IMR-90 (cell line): ENCODE data around the gene DIPK1A. TPM values are rescaled to one million over a fixed set of nuclear protein-coding genes. Genes with fewer than 3 reads are reported as not detected.

Source experiments
- ATAC-seq: fragments of 200-7000 bp; cut with Tn5 transposase; 2 replicates; pipeline ENCODE4 v1.9.1; 2020; ENCODE audit warnings: low read depth, mild to moderate bottlenecking, moderate library complexity
- BruUV-seq: library from RNA; stranded (reverse); fragments of 400-500 nt; replicated peaks from 2 replicates; lab custom pipeline; 2021; lab: Mats Ljungman, UMichigan
- CTCF ChIA-PET: fragments of 300-600 bp; formaldehyde crosslinking; extraction: SDS; loops from one replicate; lab custom pipeline; 2021; ENCODE audit warnings: antibody characterized with exemption; lab: Yijun Ruan, JAX
- POLR2A ChIA-PET: fragments of 300-600 bp; sonication (Branson Sonifier 250); formaldehyde crosslinking; loops from one replicate; lab custom pipeline; 2022; ENCODE audit warnings: antibody characterized with exemption; ENCODE audit not compliant: unreplicated experiment; lab: Charles Lee
- DNase-seq: peaks from one replicate; pipeline ENCODE4 v3.0.0; 2013
- H2AFZ ChIP-seq: replicated peaks from 2 replicates; pipeline ENCODE3; 2013; ENCODE audit warnings: low read length, mild to moderate bottlenecking; ENCODE audit not compliant: poor library complexity
- H2AK5ac ChIP-seq: 2 replicates; pipeline ENCODE4 v1.6.1; 2013; ENCODE audit warnings: low read depth, low read length, inconsistent platforms
- H2AK9ac ChIP-seq: replicated peaks from 2 replicates; pipeline ENCODE3; 2013; ENCODE audit warnings: mild to moderate bottlenecking, low read depth, low read length, moderate library complexity; ENCODE audit not compliant: poor library complexity
- H2BK120ac ChIP-seq: 2 replicates; pipeline ENCODE4 v1.6.1; 2013; ENCODE audit warnings: low read depth, low read length, inconsistent platforms
- H2BK15ac ChIP-seq: 3 replicates; pipeline ENCODE4 v1.6.1; 2013; ENCODE audit warnings: low read depth, low read length, inconsistent platforms
- H2BK20ac ChIP-seq: 2 replicates; pipeline ENCODE4 v1.6.1; 2013; ENCODE audit warnings: low read depth, mild to moderate bottlenecking, inconsistent platforms, low read length, moderate library complexity
- H2BK5ac ChIP-seq: 2 replicates; pipeline ENCODE4 v1.6.1; 2013; ENCODE audit warnings: mild to moderate bottlenecking, low read depth, low read length, inconsistent platforms; ENCODE audit not compliant: poor library complexity, severe bottlenecking
- H3K14ac ChIP-seq: replicated peaks from 2 replicates; pipeline ENCODE4 v1.6.1; 2013; ENCODE audit warnings: low read depth, low read length, inconsistent platforms
- H3K18ac ChIP-seq: 2 replicates; pipeline ENCODE4 v1.6.1; 2013; ENCODE audit warnings: low read depth, low read length, control low read depth
- H3K23ac ChIP-seq: 2 replicates; pipeline ENCODE4 v1.6.1; 2013; ENCODE audit warnings: low read depth, low read length, inconsistent platforms
- H3K27ac ChIP-seq: 2 replicates; pipeline ENCODE4 v1.5.1; 2013; ENCODE audit warnings: mild to moderate bottlenecking, control low read depth, low read length; ENCODE audit not compliant: insufficient read depth
- H3K27me3 ChIP-seq: 2 replicates; pipeline ENCODE4 v1.6.1; 2013; ENCODE audit warnings: low read length; ENCODE audit not compliant: control insufficient read depth, insufficient read depth
- H3K36me3 ChIP-seq: 2 replicates; pipeline ENCODE4 v1.6.1; 2013; ENCODE audit warnings: low read length, mixed read lengths; ENCODE audit not compliant: control insufficient read depth, insufficient read depth
- H3K4ac ChIP-seq: 2 replicates; pipeline ENCODE4 v1.6.1; 2013; ENCODE audit warnings: low read depth, low read length, inconsistent platforms
- H3K4me1 ChIP-seq: 2 replicates; pipeline ENCODE4 v1.6.1; 2013; ENCODE audit warnings: low read length, mixed read lengths; ENCODE audit not compliant: control insufficient read depth, insufficient read depth
- H3K4me2 ChIP-seq: 2 replicates; pipeline ENCODE4 v1.6.1; 2013; ENCODE audit warnings: low read depth, mild to moderate bottlenecking, control low read depth, low read length, moderate library complexity
- H3K4me3 ChIP-seq: 2 replicates; pipeline ENCODE4 v1.5.1; 2013; ENCODE audit warnings: low read depth, mild to moderate bottlenecking, control low read depth, low read length, moderate library complexity; ENCODE audit not compliant: insufficient read depth
- H3K56ac ChIP-seq: 2 replicates; pipeline ENCODE4 v1.6.1; 2013; ENCODE audit warnings: low read length, inconsistent platforms; ENCODE audit not compliant: insufficient read depth; ENCODE audit errors: extremely low read depth
- H3K79me1 ChIP-seq, 2 experiments: 2 replicates each; pipeline ENCODE4 v1.6.1; 2013; ENCODE audit warnings: low read length in 2 of 2, inconsistent platforms in 1 of 2, low read depth in 1 of 2
- H3K9ac ChIP-seq: 2 replicates; pipeline ENCODE4 v1.6.1; 2013; ENCODE audit warnings: low read depth, low read length, control low read depth
- H3K9me1 ChIP-seq: 2 replicates; pipeline ENCODE4 v1.6.1; 2013; ENCODE audit warnings: low read length, inconsistent platforms; ENCODE audit not compliant: insufficient read depth
- H3K9me3 ChIP-seq: 2 replicates; pipeline ENCODE4 v1.6.1; 2013; ENCODE audit warnings: low read length; ENCODE audit not compliant: control insufficient read depth, insufficient read depth
- H4K20me1 ChIP-seq: 2 replicates; pipeline ENCODE4 v1.6.1; 2013; ENCODE audit warnings: low read length, inconsistent platforms; ENCODE audit not compliant: insufficient read depth
- H4K5ac ChIP-seq: 2 replicates; pipeline ENCODE4 v1.6.1; 2013; ENCODE audit warnings: mild to moderate bottlenecking, low read depth, low read length, control low read depth
- H4K8ac ChIP-seq, 2 experiments: 2 replicates each; pipeline ENCODE4 v1.6.1; 2013; ENCODE audit warnings: low read depth in 2 of 2, low read length in 2 of 2, control low read depth in 1 of 2, inconsistent platforms in 1 of 2
- H4K91ac ChIP-seq: 2 replicates; pipeline ENCODE4 v1.6.1; 2013; ENCODE audit warnings: low read depth, low read length, inconsistent platforms; ENCODE audit not compliant: insufficient read depth
- BHLHE40 ChIP-seq: fragments of 150-350 bp; IDR thresholded peaks from 2 replicates; pipeline ENCODE4 v1.6.1; 2016; ENCODE audit warnings: mild to moderate bottlenecking, low read depth, low read length
- CEBPB ChIP-seq: IDR thresholded peaks from 2 replicates; pipeline ENCODE4 v1.6.1; 2012; ENCODE audit warnings: low read depth, low read length, improper control_type of control experiment
- CHD1 ChIP-seq: IDR thresholded peaks from 2 replicates; pipeline ENCODE4 v1.6.1; 2012; ENCODE audit warnings: low read depth, low read length, improper control_type of control experiment
- CTCF ChIP-seq: conservative IDR thresholded peaks from 2 replicates; pipeline ENCODE4 v1.5.1; 2012; ENCODE audit warnings: mild to moderate bottlenecking, low read depth, low read length, improper control_type of control experiment
- ELK1 ChIP-seq: fragments of 150-350 bp; IDR thresholded peaks from 2 replicates; pipeline ENCODE4 v1.6.1; 2016; ENCODE audit warnings: low read depth, mild to moderate bottlenecking, low read length, moderate library complexity, borderline replicate concordance
- FOS ChIP-seq: fragments of 150-350 bp; IDR thresholded peaks from 2 replicates; pipeline ENCODE4 v1.6.1; 2016; ENCODE audit warnings: low read depth, low read length
- MAFK ChIP-seq: IDR thresholded peaks from 2 replicates; pipeline ENCODE4 v1.6.1; 2012; ENCODE audit warnings: low read depth, low read length, improper control_type of control experiment
- MAZ ChIP-seq: IDR thresholded peaks from 2 replicates; pipeline ENCODE4 v1.6.1; 2012; ENCODE audit warnings: low read depth, mild to moderate bottlenecking, low read length, improper control_type of control experiment, moderate library complexity, borderline replicate concordance
- MXI1 ChIP-seq: IDR thresholded peaks from 2 replicates; pipeline ENCODE4 v1.6.1; 2012; ENCODE audit warnings: low read depth, mild to moderate bottlenecking, low read length, moderate library complexity, borderline replicate concordance
- NFE2L2 ChIP-seq: fragments of 150-350 bp; IDR thresholded peaks from 2 replicates; pipeline ENCODE4 v1.6.1; 2016; ENCODE audit warnings: low read depth, mild to moderate bottlenecking, low read length
- POLR2A ChIP-seq: IDR thresholded peaks from 2 replicates; pipeline ENCODE4 v1.6.1; 2012; ENCODE audit warnings: mild to moderate bottlenecking, low read depth, low read length
- RAD21 ChIP-seq: IDR thresholded peaks from 2 replicates; pipeline ENCODE4 v1.6.1; 2012; ENCODE audit warnings: low read length, improper control_type of control experiment
- RFX5 ChIP-seq: IDR thresholded peaks from 2 replicates; pipeline ENCODE4 v1.8.0; 2012; ENCODE audit warnings: low read depth, mild to moderate bottlenecking, low read length, moderate library complexity
- SMC3 ChIP-seq: fragments of 150-350 bp; IDR thresholded peaks from 2 replicates; pipeline ENCODE4 v1.6.1; 2016; ENCODE audit warnings: low read depth, mild to moderate bottlenecking, antibody characterized with exemption, low read length, moderate library complexity
- USF2 ChIP-seq: fragments of 150-350 bp; IDR thresholded peaks from 2 replicates; pipeline ENCODE4 v1.6.1; 2017; ENCODE audit warnings: mild to moderate bottlenecking, antibody characterized with exemption, low read length, low read depth
- WGBS, 2 experiments: methylation state at CpG; one replicate each; pipeline versions ENCODE4 v1.1.5 to v1.1.7; 2013; ENCODE audit warnings: missing lambda C conversion rate in 2 of 2; ENCODE audit not compliant: insufficient read length in 1 of 2; ENCODE audit errors: extremely low coverage in 2 of 2; 5-methylcytosine and 5-hydroxymethylcytosine counted together
- dilution Hi-C: fragments of 300-500 bp; cut with HindIII; formaldehyde crosslinking; loops from one replicate; pipeline ENCODE4 v1.14.3; 2018; ENCODE audit warnings: low sequenced_read_pairs; ENCODE audit not compliant: unreplicated experiment
- in situ Hi-C: fragments of 300-500 bp; cut with MboI; formaldehyde crosslinking; loops from 3 replicates; pipeline ENCODE4 v1.14.3; 2019; ENCODE audit warnings: low sequenced_read_pairs, inconsistent platforms, mixed read lengths
- intact Hi-C: fragments of 100-400 bp; cut with micrococcal nuclease; formaldehyde crosslinking; loops from 2 replicates; pipeline ENCODE4 v1.10.0; 2022
- polyA plus RNA-seq, 3 experiments: library from polyadenylated mRNA; depleted of rRNA; stranded (reverse); fragments of >200 nt; gene quantifications; 2 replicates each; pipeline ENCODE4 v1.2.3, GENCODE V29; 2012; ENCODE audit warnings: low replicate concordance in 1 of 3
- total RNA-seq: library from RNA; depleted of rRNA; stranded (reverse); fragments of >200 nt; gene quantifications from 2 replicates; pipeline ENCODE4 v1.2.3, GENCODE V29; 2012

Gene DIPK1A
- total and polyA plus RNA-seq, 2 of the 4 experiments (the other 2 are of a cell fraction) = 4.7 to 5.7 TPM

GRCh38 chr1:92952714-92953113, 8.5 kb downstream of the DIPK1A start:
- Histone ChIP-seq H2AK9ac (no peak overlapping the region), H2AFZ (no peak overlapping the region)

More at GRCh38 chr1:92952714-92953113, 8.5 kb downstream of the DIPK1A start:
- H2AK5ac ChIP-seq = no peak overlapping the region
- H2BK120ac ChIP-seq = no peak overlapping the region
- no peak overlapping the region for H2BK5ac ChIP-seq
- H3K27ac ChIP-seq = no peak overlapping the region
- no peak overlapping the region for H3K4me3 ChIP-seq
- H3K27me3 ChIP-seq = no peaks in the 10 kb centered on the region
- no peaks in the 10 kb centered on the region for H3K9me3 ChIP-seq
- H3K56ac ChIP-seq = no peak overlapping the region
- H3K4ac ChIP-seq = no peak overlapping the region
- intact Hi-C loops = loop anchor here (5.0 kb wide), 1 partner anchor 35 kb away; no protein-coding TSS in a partner anchor
- BruUV-seq = no TSS peak
- no peak overlapping the region for H3K4me2 ChIP-seq
- peaks cover 8% of the 10 kb centered on the region for H3K4me1 ChIP-seq
- DNase-seq = no peak
- no peak overlapping the region for H3K14ac ChIP-seq
- ChIA-PET CTCF (no interaction called here), POLR2A (no interaction called here)
- no peak for ATAC-seq
- dilution Hi-C loops = no loop called here
- no peak overlapping the region for H4K5ac ChIP-seq
- H4K8ac ChIP-seq = no peak overlapping the region
- no peak overlapping the region for H4K91ac ChIP-seq
- no peaks in the 10 kb centered on the region for H4K20me1 ChIP-seq
- in situ Hi-C loops = no loop called here
- H2BK15ac ChIP-seq = no peak overlapping the region
- H3K9ac ChIP-seq = no peak overlapping the region
- no peak overlapping the region for H3K18ac ChIP-seq
- peaks cover 13% of the 10 kb centered on the region for H3K9me1 ChIP-seq
- H3K79me1 ChIP-seq = peaks cover 18 to 27% of the 10 kb centered on the region in 2 experiments; a peak in 3 of 4 replicates
- H3K23ac ChIP-seq = no peak overlapping the region
- TF ChIP-seq USF2 (no peak), CTCF (no peak), MAZ (no peak), ELK1 (no peak), NFE2L2 (no peak), RFX5 (no peak), SMC3 (no peak), RAD21 (no peak), CHD1 (no peak), CEBPB (no peak), POLR2A (no peak), FOS (no peak), BHLHE40 (no peak), MAFK (no peak), MXI1 (no peak)
- H3K36me3 ChIP-seq = no peaks in the 10 kb centered on the region
- no peak overlapping the region for H2BK20ac ChIP-seq
- 100% methylated on average over 1 of the region's 1 CpG; no CpG with 5 or more reads in 1 of the 2 experiments for WGBS, 2 experiments
